ENCODE measurements around the gene CD109.
"Not testable (repeated sequence)": the region's sequence is repeated elsewhere in the genome, so short reads cannot be mapped to it uniquely, and the experiment has no call there.

The CD109 gene

DNA sequence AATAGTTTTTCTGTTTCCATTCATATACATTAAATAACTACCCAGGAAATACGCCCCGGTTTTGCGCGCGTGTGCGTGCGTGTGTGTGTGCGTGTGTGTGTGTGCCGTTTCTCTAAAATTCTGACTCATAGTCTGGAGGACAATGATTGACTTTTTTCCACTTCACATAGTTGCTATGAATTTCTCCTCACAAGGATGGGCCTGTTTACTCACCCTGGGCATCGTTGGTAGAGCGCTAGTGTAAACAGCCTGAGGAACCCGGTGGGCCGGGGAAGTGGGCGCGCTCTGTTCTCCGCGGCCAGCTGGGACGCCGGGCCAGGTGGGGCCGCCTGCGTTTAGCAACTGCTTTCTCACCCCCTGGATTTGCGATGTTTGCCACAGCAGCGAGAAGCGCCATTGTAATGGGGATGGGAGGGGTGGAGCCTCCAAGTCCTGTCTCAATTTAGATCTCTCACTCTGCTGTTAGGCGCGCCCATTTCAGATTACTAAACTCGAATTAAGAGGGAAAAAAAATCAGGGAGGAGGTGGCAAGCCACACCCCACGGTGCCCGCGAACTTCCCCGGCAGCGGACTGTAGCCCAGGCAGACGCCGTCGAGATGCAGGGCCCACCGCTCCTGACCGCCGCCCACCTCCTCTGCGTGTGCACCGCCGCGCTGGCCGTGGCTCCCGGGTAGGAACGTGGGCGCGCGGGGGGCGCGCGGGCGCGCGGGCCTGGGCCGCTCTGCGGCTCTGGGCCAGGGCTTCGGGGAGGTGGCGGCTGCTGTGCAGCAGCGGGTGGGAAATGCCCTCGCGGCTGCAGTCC lies at the start of gene CD109:
Gene CD109, plus strand, starts transcription at position 585 of the 803 bp plus-strand sequence. Its CDS starts 13 bp downstream, at position 598.
- DNase-seq (ENCODE audit: low read depth in 3 of 3, low spot score in 1 of 3): peak in 2 of 3 donors; percentile 22 to 56

DNA sequence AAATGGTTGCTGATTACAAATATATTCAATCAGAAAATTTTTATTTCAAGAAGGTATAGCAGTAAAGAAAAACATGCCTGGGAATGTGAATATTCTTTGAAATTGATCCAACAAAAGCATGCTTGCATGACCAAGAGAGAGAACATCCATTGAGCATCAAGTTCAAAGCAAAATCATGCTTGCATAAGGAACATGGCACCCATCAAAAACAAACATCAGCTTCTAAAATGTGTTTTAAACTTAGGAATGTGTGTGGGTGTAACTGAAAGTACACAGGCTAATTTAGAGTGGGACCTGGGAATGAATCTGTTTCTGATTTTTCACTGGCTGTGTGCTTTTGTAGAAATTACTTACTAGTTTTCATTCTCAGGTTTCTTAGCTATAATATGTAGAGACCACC lies 47.8 kb upstream of the CD109 start:
- DNase-seq (ENCODE audit: low read depth in 3 of 3, low spot score in 1 of 3): no peak

GRCh38 chr6:73649783-73650182 lies 46.2 kb upstream of the CD109 start:
- no peak for DNase-seq (ENCODE audit: low read depth in 3 of 3, low spot score in 1 of 3)

DNA sequence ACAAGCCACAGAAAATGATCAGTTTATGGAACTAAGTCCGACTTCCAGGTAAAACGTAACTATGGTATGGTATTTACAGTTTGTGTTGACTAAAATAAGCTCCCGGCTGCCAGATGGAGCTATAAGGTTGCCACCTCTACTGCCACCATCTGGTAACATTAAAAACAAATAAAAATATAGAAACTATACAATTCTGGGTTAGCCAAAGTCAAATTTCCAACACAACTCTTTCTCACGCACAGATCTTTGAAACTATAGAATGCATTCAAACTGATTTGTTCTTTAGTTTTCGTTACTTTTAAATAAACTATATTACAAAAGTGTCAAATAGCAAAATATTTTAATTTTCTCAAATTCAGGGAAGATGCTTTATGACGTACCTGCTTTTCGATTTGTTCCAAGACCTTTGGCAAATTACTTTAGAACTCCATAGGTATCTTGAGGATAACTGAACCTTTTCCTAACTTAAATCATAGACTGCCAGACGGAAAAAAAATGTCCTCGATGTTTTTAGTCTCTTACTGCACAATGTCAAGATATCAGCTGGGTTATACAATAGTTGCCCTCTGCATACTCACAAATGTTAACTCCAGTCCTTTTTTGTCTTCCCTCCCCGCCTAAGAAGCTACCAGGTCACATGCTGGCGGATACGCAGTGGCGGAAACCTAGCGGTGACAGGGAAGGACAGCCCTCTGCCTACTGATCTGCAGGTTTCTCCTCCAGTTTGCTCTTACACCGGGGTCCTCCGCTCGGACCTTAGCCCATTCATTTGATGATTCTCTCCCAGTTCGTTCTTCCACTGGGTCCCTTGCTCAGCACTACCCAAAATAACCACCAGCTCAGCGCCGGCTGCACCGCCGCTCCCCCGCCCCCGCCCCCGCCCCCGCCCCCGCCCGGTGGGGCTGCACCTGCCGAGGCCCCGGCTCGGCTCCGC lies 43.1 kb upstream of the CD109 start:
- DNase-seq (ENCODE audit: low read depth in 3 of 3, low spot score in 1 of 3): peak; percentile 25 to 37 (median 28)

GRCh38 chr6:73653571-73654424 lies 42.2 kb upstream of the CD109 start, which contains the start of gene SLC17A5:
SLC17A5 (minus strand) TSS chr6:73653992; CDS start chr6:73653886, 106 bp downstream.
- DNase-seq (ENCODE audit: low read depth in 3 of 3, low spot score in 1 of 3): peak; percentile 60 to 88 (median 73)

DNA sequence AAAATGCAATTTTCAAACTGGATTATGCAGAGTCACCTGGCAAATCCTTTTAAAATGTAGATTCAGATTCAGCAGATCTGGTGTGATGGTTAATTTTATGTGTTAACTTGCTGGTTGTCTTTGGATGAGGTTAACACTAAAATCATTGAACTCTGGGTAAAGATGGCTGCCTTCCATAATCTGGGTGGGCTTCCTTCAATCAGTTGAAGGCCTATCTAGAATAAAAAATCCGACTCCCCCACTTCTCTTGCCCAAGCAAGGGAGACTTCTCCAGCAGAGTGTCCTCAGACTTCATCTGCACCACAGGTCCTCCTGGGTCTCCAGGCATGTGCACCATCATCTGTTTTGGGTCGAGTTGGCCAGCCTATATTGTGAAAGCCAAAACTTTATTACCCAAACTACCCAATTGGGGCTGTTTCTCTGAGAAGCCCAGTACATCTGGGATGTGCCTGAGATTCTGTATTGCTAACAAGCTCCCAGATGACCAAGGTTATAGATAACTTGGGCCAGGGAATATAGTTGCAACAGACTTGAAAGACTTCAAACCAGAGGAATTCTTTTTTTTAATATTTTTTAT lies 40.6 kb upstream of the CD109 start:
- DNase-seq (ENCODE audit: low read depth in 3 of 3, low spot score in 1 of 3): no peak

- DNase-seq (ENCODE audit: low read depth in 3 of 3, low spot score in 1 of 3): no peak
Observed at GRCh38 chr6:73656531-73657145, 39.4 kb upstream of the CD109 start.

DNA sequence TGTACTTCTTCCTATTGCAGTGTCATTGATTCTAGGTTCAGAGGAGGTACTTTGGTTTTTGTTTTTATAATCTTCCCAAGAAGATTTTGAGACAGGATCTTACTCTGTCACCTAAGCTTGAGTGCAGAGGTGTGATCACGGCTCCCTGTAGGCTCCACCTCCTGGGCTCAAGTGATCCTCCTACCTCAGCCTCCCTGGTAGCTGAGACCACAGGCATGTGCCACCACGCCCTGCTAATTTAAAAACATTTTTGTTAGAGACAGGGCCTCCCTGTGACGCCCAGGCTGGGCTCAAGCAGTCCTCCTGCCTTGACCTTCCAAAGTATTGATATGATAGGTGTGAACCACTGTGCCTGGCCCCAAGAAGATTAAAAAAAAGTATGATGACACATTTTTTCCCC lies 38.8 kb upstream of the CD109 start:
- DNase-seq (ENCODE audit: low read depth in 3 of 3, low spot score in 1 of 3): no peak

- DNase-seq (ENCODE audit: low read depth in 3 of 3, low spot score in 1 of 3): no peak
Observed at GRCh38 chr6:73664701-73665100, 31.3 kb upstream of the CD109 start.

DNA sequence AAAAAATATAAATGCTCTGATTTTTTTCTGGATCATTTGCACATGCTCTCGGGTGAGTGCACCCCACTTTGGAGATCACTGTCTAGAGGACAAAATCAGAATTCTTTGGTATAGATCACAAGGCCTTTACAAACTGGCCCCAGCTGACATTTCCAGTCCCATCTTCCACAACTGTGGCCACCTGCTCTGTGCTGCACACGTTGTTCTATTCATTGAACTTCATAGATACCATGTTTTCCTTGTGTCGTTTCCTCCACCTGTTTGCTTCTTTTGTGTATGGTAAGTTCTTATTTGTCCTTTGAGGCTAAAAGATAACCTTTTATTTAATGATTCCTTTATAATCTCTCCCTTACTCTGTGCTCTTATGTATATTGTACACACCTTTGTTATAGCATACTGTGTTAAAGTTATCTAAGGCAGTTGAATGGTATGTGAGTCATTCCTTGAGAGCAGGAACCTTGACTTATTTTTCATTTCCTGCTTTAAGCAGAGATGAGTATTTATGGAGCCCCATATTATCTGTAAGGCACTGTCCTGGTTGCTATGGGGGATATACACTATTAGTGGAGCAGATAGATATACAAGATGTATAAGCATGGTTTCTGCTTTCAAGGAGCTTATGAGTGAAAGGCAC lies 30.2 kb upstream of the CD109 start:
- no peak for DNase-seq (ENCODE audit: low read depth in 3 of 3, low spot score in 1 of 3)

DNA sequence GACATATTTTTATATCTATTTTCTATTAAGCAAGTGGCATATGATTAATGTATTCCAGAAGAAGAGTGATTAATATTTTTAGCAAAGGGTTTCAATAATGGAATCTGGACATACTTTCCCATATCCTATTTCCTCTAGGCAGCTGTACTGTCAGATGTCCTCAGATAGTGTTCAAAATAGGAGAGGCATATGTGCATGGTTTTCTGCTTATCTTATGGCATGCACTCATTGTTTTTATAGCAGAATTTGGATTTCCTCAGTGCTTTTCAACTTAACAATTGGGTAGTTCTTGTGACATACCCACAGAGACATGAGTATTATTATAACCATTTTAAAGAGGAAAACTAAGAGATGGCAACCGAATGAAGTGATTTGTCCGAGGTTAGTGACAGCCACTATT lies 29.6 kb upstream of the CD109 start:
- no peak for DNase-seq (ENCODE audit: low read depth in 3 of 3, low spot score in 1 of 3)

DNA sequence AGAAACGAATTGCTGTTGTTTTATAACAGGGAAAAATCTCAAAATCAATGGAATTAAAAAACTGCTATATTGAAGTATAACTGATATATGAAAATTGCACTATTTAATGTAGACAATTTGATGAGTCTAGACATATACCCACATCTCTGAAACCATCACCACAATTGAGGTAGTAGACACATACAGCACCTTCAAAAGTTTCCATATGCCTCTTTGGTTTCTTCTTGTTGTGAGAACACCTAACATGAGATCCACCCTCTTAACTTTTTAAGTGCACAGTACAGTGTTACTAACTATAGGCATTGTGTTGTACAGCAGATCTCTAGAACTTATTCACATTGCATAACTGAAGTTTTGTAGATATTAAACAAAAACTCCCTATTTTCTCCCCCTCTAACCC lies 28.2 kb upstream of the CD109 start:
- DNase-seq (ENCODE audit: low read depth in 3 of 3, low spot score in 1 of 3): no peak

DNA sequence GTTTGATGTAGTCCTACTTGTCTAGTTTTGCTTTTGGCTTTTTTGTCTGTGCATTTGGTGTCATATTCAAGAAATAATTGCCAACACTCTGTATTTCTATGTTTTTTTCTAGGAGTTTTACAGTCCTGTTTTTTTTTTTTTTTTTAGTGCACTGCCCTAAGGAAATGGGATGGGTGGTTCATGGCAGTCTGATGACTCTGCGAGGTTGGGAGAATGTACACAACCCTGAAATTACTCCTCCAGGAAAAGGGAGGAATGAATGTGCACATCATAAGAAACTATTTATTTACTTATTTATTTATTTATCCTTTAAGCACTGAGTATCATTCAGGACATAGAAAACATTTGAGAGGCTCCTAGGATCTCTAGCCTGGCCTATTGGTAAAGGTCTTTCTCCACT lies 27.0 kb upstream of the CD109 start:
- no peak for DNase-seq (ENCODE audit: low read depth in 3 of 3, low spot score in 1 of 3)

DNA sequence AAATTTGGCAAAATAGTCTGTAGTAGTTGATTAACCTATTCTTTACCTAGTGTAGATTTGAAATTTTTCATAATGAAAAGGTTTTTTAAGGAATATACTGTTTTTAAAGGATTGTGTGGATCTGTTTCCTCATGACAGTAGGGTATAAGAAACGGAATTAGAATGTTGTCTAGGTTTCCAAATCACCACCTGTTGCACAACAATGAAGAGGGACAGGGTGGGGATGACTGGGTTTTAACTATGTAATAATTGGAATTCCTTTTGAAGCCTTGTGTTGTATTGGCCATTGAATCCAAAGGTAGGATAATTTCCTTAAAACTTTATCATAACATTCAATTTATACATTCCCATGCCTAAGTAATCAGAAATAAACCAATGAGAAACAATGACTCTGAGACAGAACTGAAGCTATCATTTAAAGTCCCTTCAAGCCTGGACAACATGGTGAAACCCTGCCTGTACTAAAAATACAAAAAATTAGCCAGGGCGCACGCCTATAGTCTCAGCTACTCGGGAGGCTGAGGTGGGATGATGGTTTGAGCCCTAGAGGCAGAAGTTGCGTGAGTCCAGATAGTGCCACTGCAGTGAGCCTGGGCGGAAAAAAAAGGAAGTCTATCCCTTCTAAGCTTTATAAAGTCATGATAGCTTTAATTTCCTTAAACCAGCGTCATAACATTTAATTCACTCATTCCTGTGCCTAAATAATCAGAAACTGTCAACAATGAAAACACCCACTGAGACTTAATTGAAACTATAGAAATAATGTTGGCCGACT lies 23.9 kb upstream of the CD109 start:
- no peak for DNase-seq (ENCODE audit: low read depth in 3 of 3, low spot score in 1 of 3)

- peak in 2 of 3 donors; percentile 24 to 35 for DNase-seq (ENCODE audit: low read depth in 3 of 3, low spot score in 1 of 3)
Observed at GRCh38 chr6:73675466-73676098, 20.4 kb upstream of the CD109 start.

DNA sequence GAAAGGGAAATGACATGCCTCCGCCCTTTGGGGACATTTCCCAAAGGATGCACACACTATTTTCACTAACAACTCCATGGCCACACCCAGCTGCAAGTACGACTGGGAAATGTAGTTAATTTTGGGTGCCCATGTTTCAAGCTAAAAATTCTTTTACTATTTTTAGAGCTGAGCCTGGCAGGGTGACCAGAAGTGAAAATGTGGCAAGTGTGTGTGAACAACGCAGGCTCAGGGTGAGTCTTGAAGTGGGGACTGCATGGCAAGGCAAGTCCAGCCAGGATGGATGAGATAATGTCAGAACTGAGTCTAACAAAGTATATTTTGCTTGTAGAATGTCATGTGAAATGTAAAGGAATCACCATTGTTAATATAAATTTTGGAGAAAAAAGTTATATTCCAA lies 17.0 kb upstream of the CD109 start:
- DNase-seq (ENCODE audit: low read depth in 3 of 3, low spot score in 1 of 3): no peak

DNA sequence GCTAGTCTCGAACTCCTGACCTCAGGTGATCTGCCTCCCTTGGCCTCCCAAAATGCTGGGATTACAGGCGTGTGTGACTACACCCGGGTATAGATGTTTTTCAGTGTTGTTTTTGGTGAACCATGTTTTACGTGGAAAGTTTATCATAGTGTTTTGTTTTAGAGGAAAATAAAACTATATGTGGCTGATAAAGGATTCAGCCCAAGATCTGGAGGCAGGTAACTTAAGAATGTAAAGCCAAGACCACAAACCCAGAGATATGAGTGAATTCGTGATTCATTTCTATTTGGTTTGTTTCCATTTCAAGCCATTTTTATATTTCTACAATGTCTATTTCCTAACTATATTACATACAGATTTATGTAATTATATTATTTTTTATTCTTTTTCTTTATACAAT lies 16.2 kb upstream of the CD109 start:
- DNase-seq (ENCODE audit: low read depth in 3 of 3, low spot score in 1 of 3): not testable (repeated sequence)

- no peak for DNase-seq (ENCODE audit: low read depth in 3 of 3, low spot score in 1 of 3)
Observed at GRCh38 chr6:73680289-73680918, 15.6 kb upstream of the CD109 start.
